Gastroesophageal sphincter (tissue), 3 donors: Measurements from ENCODE around the gene KCNIP4.

Experiments
- POLR2A ChIP-seq, 2 donors: fragments of 450-650 bp; IDR thresholded peaks; one replicate each; pipeline ENCODE4 v1.6.1; 2017; ENCODE audit warnings: antibody characterized with exemption in 2 of 2, mild to moderate bottlenecking in 2 of 2, moderate library complexity in 1 of 2
- POLR2AphosphoS5 ChIP-seq: sonication (generic); formaldehyde crosslinking; IDR thresholded peaks from one replicate; pipeline ENCODE4 v1.6.1; 2017; ENCODE audit warnings: antibody characterized with exemption
- TF ChIP-seq, protein P1 (sequence below), 4 experiments: fragments of 200-600 bp in 2 of 4; fragments of 450-650 bp in 2 of 4; sonication (generic) in 1 of 4; IDR thresholded peaks; one replicate each; pipeline ENCODE4 v1.5.1; 2017 to 2019; ENCODE audit warnings: antibody characterized with exemption in 4 of 4, mild to moderate bottlenecking in 2 of 4, moderate library complexity in 2 of 4

DNA sequence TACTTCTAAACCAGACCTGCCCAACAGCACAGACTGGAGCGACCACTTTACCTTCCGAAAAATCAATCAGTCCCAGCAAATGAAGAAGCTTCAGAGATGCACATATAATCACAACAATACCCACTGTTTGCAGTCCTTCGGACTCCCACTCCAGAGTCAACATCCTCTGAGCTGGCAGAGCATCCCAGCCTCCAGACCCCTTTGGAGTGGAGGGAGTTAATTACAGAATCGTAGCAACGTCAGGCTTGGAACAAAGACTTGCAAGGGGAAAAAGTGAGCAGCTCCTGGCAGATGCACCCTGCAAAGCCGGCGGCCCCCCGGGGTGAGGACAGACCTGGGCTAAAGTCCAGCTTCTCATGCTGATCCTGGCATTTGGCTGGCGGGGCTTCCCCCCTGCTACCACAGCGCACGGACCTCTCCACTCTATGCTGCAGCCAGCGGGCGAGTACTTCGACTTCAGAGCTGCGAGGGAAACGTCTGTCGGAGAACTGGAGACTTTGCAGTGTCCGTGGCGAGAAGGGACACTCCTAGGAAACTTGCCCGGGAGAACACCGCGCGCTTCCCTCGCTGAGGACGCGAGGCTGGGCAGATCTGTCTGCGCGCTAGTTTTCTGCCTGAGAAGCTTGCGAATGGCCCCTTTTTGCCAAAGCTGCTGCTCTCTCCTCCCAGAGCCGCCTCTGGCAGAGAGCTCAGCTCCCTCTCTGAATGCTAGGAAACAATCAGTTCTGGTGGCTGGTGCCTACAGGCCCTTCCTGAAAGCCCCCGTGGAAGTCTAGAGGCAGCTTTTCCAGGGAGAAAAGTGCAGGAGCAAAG is 964.6 kb downstream of the KCNIP4 start:
- TF ChIP-seq POLR2A (IDR thresholded peaks at IDR 0.05) (no peak), POLR2AphosphoS5 (no peak)
- TF ChIP-seq, protein P1, sequence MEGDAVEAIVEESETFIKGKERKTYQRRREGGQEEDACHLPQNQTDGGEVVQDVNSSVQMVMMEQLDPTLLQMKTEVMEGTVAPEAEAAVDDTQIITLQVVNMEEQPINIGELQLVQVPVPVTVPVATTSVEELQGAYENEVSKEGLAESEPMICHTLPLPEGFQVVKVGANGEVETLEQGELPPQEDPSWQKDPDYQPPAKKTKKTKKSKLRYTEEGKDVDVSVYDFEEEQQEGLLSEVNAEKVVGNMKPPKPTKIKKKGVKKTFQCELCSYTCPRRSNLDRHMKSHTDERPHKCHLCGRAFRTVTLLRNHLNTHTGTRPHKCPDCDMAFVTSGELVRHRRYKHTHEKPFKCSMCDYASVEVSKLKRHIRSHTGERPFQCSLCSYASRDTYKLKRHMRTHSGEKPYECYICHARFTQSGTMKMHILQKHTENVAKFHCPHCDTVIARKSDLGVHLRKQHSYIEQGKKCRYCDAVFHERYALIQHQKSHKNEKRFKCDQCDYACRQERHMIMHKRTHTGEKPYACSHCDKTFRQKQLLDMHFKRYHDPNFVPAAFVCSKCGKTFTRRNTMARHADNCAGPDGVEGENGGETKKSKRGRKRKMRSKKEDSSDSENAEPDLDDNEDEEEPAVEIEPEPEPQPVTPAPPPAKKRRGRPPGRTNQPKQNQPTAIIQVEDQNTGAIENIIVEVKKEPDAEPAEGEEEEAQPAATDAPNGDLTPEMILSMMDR (IDR thresholded peaks at IDR 0.05): no peak
